SK-N-SH (cell line): ENCODE results near the gene WDR91. TPM values are rescaled to one million over a fixed set of nuclear protein-coding genes. Genes with fewer than 3 reads are reported as not detected.

Experiments used
- CTCF ChIA-PET: fragments of 300-600, 350-600 bp; formaldehyde crosslinking; extraction: SDS; loops from one replicate; lab custom pipeline; 2021; lab: Yijun Ruan, JAX
- POLR2A ChIA-PET: fragments of 350-600 bp; sonication (Branson Sonifier 250); formaldehyde crosslinking; extraction: SDS; loops from one replicate; lab custom pipeline; 2020; ENCODE audit warnings: antibody characterized with exemption, inconsistent platforms; lab: Yijun Ruan, JAX
- DNase-seq: peaks from one replicate; pipeline ENCODE4 v3.0.0; 2012
- H2AFZ ChIP-seq: fragments of 200-600 bp; sonication (generic); 2 replicates; pipeline ENCODE4 v1.8.1; 2016; ENCODE audit warnings: antibody characterized with exemption, mild to moderate bottlenecking, low read depth
- H3F3A ChIP-seq: fragments of 200-600 bp; sonication (generic); replicated peaks from 2 replicates; pipeline ENCODE3; 2016; ENCODE audit warnings: antibody characterized with exemption, mild to moderate bottlenecking; ENCODE audit not compliant: insufficient read depth
- H3K27ac ChIP-seq, 2 experiments: fragments of 200-500 bp in 1 of 2; fragments of 200-600 bp in 1 of 2; sonication (Bioruptor generic) in 1 of 2; sonication (generic), shearing (Covaris generic) in 1 of 2; 2 replicates each; pipeline versions ENCODE4 v1.5.1 to v1.6.1; 2014 to 2016; ENCODE audit warnings: low read depth in 2 of 2, inconsistent platforms in 1 of 2, low read length in 1 of 2, mild to moderate bottlenecking in 1 of 2, mixed read lengths in 1 of 2
- H3K27me3 ChIP-seq: fragments of 200-600 bp; sonication (generic), shearing (Covaris generic); 2 replicates; pipeline ENCODE4 v1.6.1; 2016; ENCODE audit warnings: mixed run types; ENCODE audit not compliant: insufficient read depth
- H3K36me3 ChIP-seq, 2 experiments: fragments of 200-500 bp in 1 of 2; fragments of 200-600 bp in 1 of 2; sonication (Bioruptor generic) in 1 of 2; sonication (generic) in 1 of 2; replicated peaks in 1 of 2; 2 replicates each; pipeline versions ENCODE3 to v1.5.1; 2014 to 2016; ENCODE audit warnings: low read length in 1 of 2, mild to moderate bottlenecking in 1 of 2; ENCODE audit not compliant: insufficient read depth in 2 of 2, control insufficient read depth in 1 of 2
- H3K4me1 ChIP-seq, 2 experiments: fragments of 200-500 bp in 1 of 2; fragments of 200-600 bp in 1 of 2; sonication (Bioruptor generic) in 1 of 2; sonication (generic), shearing (Covaris generic) in 1 of 2; 2 replicates each; pipeline versions ENCODE4 v1.5.1 to v1.6.1; 2014 to 2016; ENCODE audit warnings: low read depth in 1 of 2, low read length in 1 of 2, mixed run types in 1 of 2; ENCODE audit not compliant: insufficient read depth in 2 of 2, control insufficient read depth in 1 of 2
- H3K4me2 ChIP-seq: fragments of 200-600 bp; sonication (generic), shearing (Covaris generic); 2 replicates; pipeline ENCODE4 v1.6.1; 2017; ENCODE audit warnings: mixed run types
- H3K4me3 ChIP-seq, 2 experiments: fragments of 200-500 bp in 1 of 2; fragments of 200-600 bp in 1 of 2; sonication (Bioruptor generic) in 1 of 2; sonication (generic), shearing (Covaris generic) in 1 of 2; 2 replicates each; pipeline versions ENCODE4 v1.5.1 to v1.8.1; 2014 to 2016; ENCODE audit warnings: low read depth in 2 of 2, inconsistent platforms in 1 of 2, low read length in 1 of 2, mild to moderate bottlenecking in 1 of 2, mixed read lengths in 1 of 2, moderate library complexity in 1 of 2
- H3K79me2 ChIP-seq: fragments of 200-600 bp; sonication (generic); 2 replicates; pipeline ENCODE4 v1.8.1; 2017; ENCODE audit warnings: mild to moderate bottlenecking; ENCODE audit not compliant: insufficient read depth
- H3K9ac ChIP-seq: fragments of 200-600 bp; sonication (generic); 2 replicates; pipeline ENCODE4 v1.6.1; 2017; ENCODE audit warnings: mixed run types
- H3K9me2 ChIP-seq: fragments of 200-600 bp; sonication (generic); 2 replicates; pipeline ENCODE4 v1.6.1; 2017; ENCODE audit warnings: mixed run types
- H3K9me3 ChIP-seq: fragments of 200-600 bp; sonication (generic); 2 replicates; pipeline ENCODE4 v1.6.1; 2017; ENCODE audit warnings: mixed run types, mild to moderate bottlenecking, moderate library complexity
- H4K20me1 ChIP-seq: fragments of 200-600 bp; sonication (generic); 2 replicates; pipeline ENCODE4 v1.6.1; 2017; ENCODE audit warnings: mild to moderate bottlenecking, mixed run types; ENCODE audit not compliant: insufficient read depth
- CHD2 ChIP-seq: fragments of 150-350 bp; IDR thresholded peaks from 2 replicates; pipeline ENCODE4 v1.6.1; 2018; ENCODE audit warnings: low read length; ENCODE audit not compliant: partially characterized antibody
- EP300 ChIP-seq, 2 experiments: IDR thresholded peaks; 2 replicates each; pipeline versions ENCODE4 v1.4.0 to v1.6.1; 2012; ENCODE audit warnings: borderline replicate concordance in 1 of 2, low read depth in 1 of 2, low read length in 1 of 2
- EZH2phosphoT487 ChIP-seq: fragments of 200-600 bp; sonication (generic); IDR thresholded peaks from 2 replicates; pipeline ENCODE4 v1.6.1; 2017; ENCODE audit warnings: low read depth, mixed run types, mild to moderate bottlenecking, antibody characterized with exemption, moderate library complexity, borderline replicate concordance
- FOSL2 ChIP-seq: IDR thresholded peaks from 2 replicates; pipeline ENCODE4 v1.4.0; 2012; ENCODE audit warnings: low read depth, mild to moderate bottlenecking, moderate library complexity, borderline replicate concordance
- FOXJ3 ChIP-seq: sonication (generic); formaldehyde crosslinking; IDR thresholded peaks from 2 replicates; pipeline ENCODE4 v1.5.1; 2020; ENCODE audit warnings: mild to moderate bottlenecking, missing genetic modification reagents
- GABPA ChIP-seq: IDR thresholded peaks from 2 replicates; pipeline ENCODE4 v1.4.0; 2012; ENCODE audit warnings: low read depth, mild to moderate bottlenecking
- GATA2 ChIP-seq: sonication (generic); formaldehyde crosslinking; IDR thresholded peaks from 2 replicates; pipeline ENCODE4 v1.5.0; 2020; ENCODE audit warnings: mild to moderate bottlenecking, missing genetic modification reagents
- JUND ChIP-seq: IDR thresholded peaks from 2 replicates; pipeline ENCODE4 v1.4.0; 2012
- MEF2A ChIP-seq: IDR thresholded peaks from 2 replicates; pipeline ENCODE4 v1.4.0; 2012; ENCODE audit warnings: low read depth, borderline replicate concordance
- NFIC ChIP-seq: IDR thresholded peaks from 2 replicates; pipeline ENCODE4 v1.4.0; 2012; ENCODE audit warnings: borderline replicate concordance
- NRF1 ChIP-seq: IDR thresholded peaks from 2 replicates; pipeline ENCODE4 v1.6.1; 2012; ENCODE audit warnings: low read depth, mild to moderate bottlenecking, low read length
- RAD21 ChIP-seq: IDR thresholded peaks from 2 replicates; pipeline ENCODE4 v1.6.1; 2012; ENCODE audit warnings: mild to moderate bottlenecking, low read length
- RCOR1 ChIP-seq: fragments of 150-350 bp; IDR thresholded peaks from 2 replicates; pipeline ENCODE4 v1.6.1; 2017; ENCODE audit warnings: antibody characterized with exemption, low read length
- SIN3A ChIP-seq: IDR thresholded peaks from 2 replicates; pipeline ENCODE4 v1.6.1; 2012; ENCODE audit warnings: low read depth, mild to moderate bottlenecking, low read length, moderate library complexity, borderline replicate concordance
- SMC3 ChIP-seq: IDR thresholded peaks from 2 replicates; pipeline ENCODE4 v1.6.1; 2012; ENCODE audit warnings: low read depth, low read length, improper control_type of control experiment
- TAF1 ChIP-seq: IDR thresholded peaks from 2 replicates; pipeline ENCODE4 v1.6.1; 2012; ENCODE audit warnings: low read depth, mild to moderate bottlenecking, low read length, moderate library complexity, borderline replicate concordance
- TCF12 ChIP-seq: IDR thresholded peaks from 2 replicates; pipeline ENCODE4 v1.4.0; 2012
- WGBS: methylation state at CpG from one replicate; pipeline ENCODE4 v1.1.6; 2017; ENCODE audit warnings: low lambda C conversion rate; 5-methylcytosine and 5-hydroxymethylcytosine counted together
- polyA plus RNA-seq, 3 experiments: library from polyadenylated mRNA; depleted of rRNA; stranded (reverse); fragments of >200 nt; gene quantifications; 2 replicates each; pipeline ENCODE4 v1.2.3, GENCODE V29; 2012
- TF ChIP-seq, protein P1 (sequence below): fragments of 150-350 bp; IDR thresholded peaks from 2 replicates; pipeline ENCODE4 v1.6.1; 2017; ENCODE audit warnings: antibody characterized with exemption, low read length, low read depth, borderline replicate concordance
- TF ChIP-seq, protein P2 (sequence below): fragments of 200-600 bp; sonication (generic); IDR thresholded peaks from 2 replicates; pipeline ENCODE4 v1.6.1; 2017; ENCODE audit warnings: antibody characterized with exemption, mild to moderate bottlenecking, moderate library complexity
- TF ChIP-seq, protein P3 (sequence below): fragments of 150-350 bp; IDR thresholded peaks from 2 replicates; pipeline ENCODE4 v1.6.1; 2016; ENCODE audit warnings: mild to moderate bottlenecking, low read depth, low read length

WDR91 gene
- polyA plus RNA-seq, 1 of the 3 experiments (the other 2 are of a cell fraction) = 8.4 TPM

- TF ChIP-seq FOXJ3 (CRISPR knock-in tag) = no peak
- no peak for TF ChIP-seq RCOR1
- no peak for TF ChIP-seq CHD2
- no peak for TF ChIP-seq TAF1
- TF ChIP-seq RAD21 = no peak
- TF ChIP-seq, protein P1, sequence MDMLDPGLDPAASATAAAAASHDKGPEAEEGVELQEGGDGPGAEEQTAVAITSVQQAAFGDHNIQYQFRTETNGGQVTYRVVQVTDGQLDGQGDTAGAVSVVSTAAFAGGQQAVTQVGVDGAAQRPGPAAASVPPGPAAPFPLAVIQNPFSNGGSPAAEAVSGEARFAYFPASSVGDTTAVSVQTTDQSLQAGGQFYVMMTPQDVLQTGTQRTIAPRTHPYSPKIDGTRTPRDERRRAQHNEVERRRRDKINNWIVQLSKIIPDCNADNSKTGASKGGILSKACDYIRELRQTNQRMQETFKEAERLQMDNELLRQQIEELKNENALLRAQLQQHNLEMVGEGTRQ = no peak
- TF ChIP-seq MEF2A = no peak
- TF ChIP-seq EZH2phosphoT487 = no peak
- TF ChIP-seq TCF12 = no peak
- no peak for TF ChIP-seq NRF1
- TF ChIP-seq, protein P2, sequence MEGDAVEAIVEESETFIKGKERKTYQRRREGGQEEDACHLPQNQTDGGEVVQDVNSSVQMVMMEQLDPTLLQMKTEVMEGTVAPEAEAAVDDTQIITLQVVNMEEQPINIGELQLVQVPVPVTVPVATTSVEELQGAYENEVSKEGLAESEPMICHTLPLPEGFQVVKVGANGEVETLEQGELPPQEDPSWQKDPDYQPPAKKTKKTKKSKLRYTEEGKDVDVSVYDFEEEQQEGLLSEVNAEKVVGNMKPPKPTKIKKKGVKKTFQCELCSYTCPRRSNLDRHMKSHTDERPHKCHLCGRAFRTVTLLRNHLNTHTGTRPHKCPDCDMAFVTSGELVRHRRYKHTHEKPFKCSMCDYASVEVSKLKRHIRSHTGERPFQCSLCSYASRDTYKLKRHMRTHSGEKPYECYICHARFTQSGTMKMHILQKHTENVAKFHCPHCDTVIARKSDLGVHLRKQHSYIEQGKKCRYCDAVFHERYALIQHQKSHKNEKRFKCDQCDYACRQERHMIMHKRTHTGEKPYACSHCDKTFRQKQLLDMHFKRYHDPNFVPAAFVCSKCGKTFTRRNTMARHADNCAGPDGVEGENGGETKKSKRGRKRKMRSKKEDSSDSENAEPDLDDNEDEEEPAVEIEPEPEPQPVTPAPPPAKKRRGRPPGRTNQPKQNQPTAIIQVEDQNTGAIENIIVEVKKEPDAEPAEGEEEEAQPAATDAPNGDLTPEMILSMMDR = no peak
- no peak for TF ChIP-seq GABPA
- TF ChIP-seq GATA2 (CRISPR knock-in tag) = no peak
- TF ChIP-seq, protein P3, sequence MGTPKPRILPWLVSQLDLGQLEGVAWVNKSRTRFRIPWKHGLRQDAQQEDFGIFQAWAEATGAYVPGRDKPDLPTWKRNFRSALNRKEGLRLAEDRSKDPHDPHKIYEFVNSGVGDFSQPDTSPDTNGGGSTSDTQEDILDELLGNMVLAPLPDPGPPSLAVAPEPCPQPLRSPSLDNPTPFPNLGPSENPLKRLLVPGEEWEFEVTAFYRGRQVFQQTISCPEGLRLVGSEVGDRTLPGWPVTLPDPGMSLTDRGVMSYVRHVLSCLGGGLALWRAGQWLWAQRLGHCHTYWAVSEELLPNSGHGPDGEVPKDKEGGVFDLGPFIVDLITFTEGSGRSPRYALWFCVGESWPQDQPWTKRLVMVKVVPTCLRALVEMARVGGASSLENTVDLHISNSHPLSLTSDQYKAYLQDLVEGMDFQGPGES = no peak
- TF ChIP-seq NFIC = no peak
- TF ChIP-seq JUND = no peak
- no peak for TF ChIP-seq EP300 (IDR thresholded peaks at IDR 0.05; ENCODE audit: borderline replicate concordance in 1 of 2, low read depth in 1 of 2, low read length in 1 of 2)
- no peak for TF ChIP-seq FOSL2
- TF ChIP-seq SIN3A = no peak
- no peak for TF ChIP-seq SMC3
- no peak overlapping the region for H2AFZ ChIP-seq
- peaks cover 0 to 2% of the 10 kb centered on the region in 2 experiments; a peak in 2 of 4 replicates for H3K4me1 ChIP-seq
- H4K20me1 ChIP-seq = no peaks in the 10 kb centered on the region
- H3K4me2 ChIP-seq = no peak overlapping the region
- CTCF ChIA-PET = no interaction called here
- WGBS = 82% methylated on average over 3 of the region's 3 CpGs
- H3K4me3 ChIP-seq = no peak overlapping the region
- no peaks in the 10 kb centered on the region for H3K79me2 ChIP-seq
- no peak for DNase-seq
- H3F3A ChIP-seq = peaks cover 5% of the 10 kb centered on the region
- no peak overlapping the region for H3K9ac ChIP-seq
- POLR2A ChIA-PET = no interaction called here
- H3K27me3 ChIP-seq = 0 out of 2 replicates have a peak, but pooled peaks cover 16% of the 10 kb centered on the region
- no peaks in the 10 kb centered on the region for H3K36me3 ChIP-seq
- H3K9me2 ChIP-seq = no peaks in the 10 kb centered on the region
- H3K9me3 ChIP-seq = no peaks in the 10 kb centered on the region
- no peak overlapping the region for H3K27ac ChIP-seq
These were observed 4.4 kb upstream of the WDR91 start for GRCh38 chr7:135215698-135216097.
